Subcutaneous abdominal adipose tissue (tissue), 5 donors: ENCODE data around the gene DHRS9.

Source experiments
- H3K27ac ChIP-seq: one replicate; pipeline ENCODE4 v1.7.0; 2013; ENCODE audit warnings: low read depth, mild to moderate bottlenecking, inconsistent platforms, low read length, moderate library complexity
- H3K27me3 ChIP-seq, 5 donors: one replicate each; pipeline ENCODE4 v1.7.0; 2013; ENCODE audit warnings: low read length in 5 of 5, inconsistent platforms in 1 of 5; ENCODE audit not compliant: control insufficient read depth in 5 of 5, insufficient read depth in 4 of 5
- H3K36me3 ChIP-seq, 5 donors: one replicate each; pipeline ENCODE4 v1.7.0; 2013; ENCODE audit warnings: low read length in 5 of 5; ENCODE audit not compliant: control insufficient read depth in 5 of 5, insufficient read depth in 5 of 5
- H3K4me1 ChIP-seq, 5 donors: one replicate each; pipeline ENCODE4 v1.7.0; 2013; ENCODE audit warnings: low read length in 5 of 5, mild to moderate bottlenecking in 3 of 5, moderate library complexity in 1 of 5; ENCODE audit not compliant: control insufficient read depth in 5 of 5, insufficient read depth in 5 of 5
- H3K4me3 ChIP-seq, 5 donors: one replicate each; pipeline ENCODE4 v1.7.0; 2013; ENCODE audit warnings: low read length in 5 of 5, low read depth in 1 of 5
- H3K9ac ChIP-seq, 5 donors: one replicate each; pipeline ENCODE4 v1.7.0; 2013; ENCODE audit warnings: low read length in 5 of 5, mild to moderate bottlenecking in 4 of 5, moderate library complexity in 3 of 5
- H3K9me3 ChIP-seq, 5 donors: one replicate each; pipeline ENCODE4 v1.7.0; 2013; ENCODE audit warnings: low read length in 5 of 5; ENCODE audit not compliant: control insufficient read depth in 5 of 5
- donor health status: healthy.
- donor health status: healthy.
- donor health status: healthy.
- donor health status: healthy.
- donor health status: healthy.

The DHRS9 gene

DNA sequence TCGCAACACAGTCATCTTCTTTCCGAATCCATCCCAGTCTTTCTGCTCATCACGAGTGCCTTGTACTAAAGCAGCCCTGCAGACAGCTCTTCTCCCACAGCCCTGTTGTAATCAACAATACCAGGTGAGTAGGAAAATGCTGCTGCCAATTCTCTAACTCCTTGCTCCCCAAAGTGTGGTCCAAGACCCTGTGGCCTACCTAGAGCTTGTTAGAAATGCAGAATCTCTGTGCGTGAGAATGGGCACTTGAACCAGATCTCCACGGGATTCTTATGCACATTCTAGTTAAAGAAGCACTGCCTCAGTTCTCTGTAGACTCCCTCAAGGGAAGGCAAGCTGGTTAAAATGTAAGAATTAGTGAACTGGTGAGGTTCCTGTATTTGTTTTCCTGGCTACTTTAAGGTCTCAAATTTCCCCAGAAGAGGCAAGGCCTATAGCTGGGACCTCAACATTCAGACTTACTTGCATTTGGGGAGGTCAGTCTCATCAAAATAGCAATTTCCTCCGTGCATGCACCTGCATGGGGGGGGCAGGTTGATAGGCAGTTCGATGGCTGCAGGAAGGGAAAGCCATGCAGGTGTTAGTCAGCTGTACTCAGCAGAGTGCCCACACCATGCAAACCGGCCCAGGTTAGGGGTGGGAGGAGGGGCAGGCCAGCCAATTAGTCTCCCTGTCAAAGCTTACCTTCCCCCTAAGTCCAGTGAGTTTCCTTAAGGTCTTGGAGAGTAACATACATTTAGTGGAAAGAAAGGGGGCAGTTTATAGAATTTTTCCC lies 70.8 kb downstream of the DHRS9 start:
- Histone ChIP-seq H3K27ac (no peak overlapping the region), H3K9me3 (no peaks in the 10 kb centered on the region), H3K9ac (no peak overlapping the region), H3K4me1 (no peaks in the 10 kb centered on the region), H3K4me3 (no peak overlapping the region), H3K36me3 (no peaks in the 10 kb centered on the region), H3K27me3 (no peaks in the 10 kb centered on the region)

DNA sequence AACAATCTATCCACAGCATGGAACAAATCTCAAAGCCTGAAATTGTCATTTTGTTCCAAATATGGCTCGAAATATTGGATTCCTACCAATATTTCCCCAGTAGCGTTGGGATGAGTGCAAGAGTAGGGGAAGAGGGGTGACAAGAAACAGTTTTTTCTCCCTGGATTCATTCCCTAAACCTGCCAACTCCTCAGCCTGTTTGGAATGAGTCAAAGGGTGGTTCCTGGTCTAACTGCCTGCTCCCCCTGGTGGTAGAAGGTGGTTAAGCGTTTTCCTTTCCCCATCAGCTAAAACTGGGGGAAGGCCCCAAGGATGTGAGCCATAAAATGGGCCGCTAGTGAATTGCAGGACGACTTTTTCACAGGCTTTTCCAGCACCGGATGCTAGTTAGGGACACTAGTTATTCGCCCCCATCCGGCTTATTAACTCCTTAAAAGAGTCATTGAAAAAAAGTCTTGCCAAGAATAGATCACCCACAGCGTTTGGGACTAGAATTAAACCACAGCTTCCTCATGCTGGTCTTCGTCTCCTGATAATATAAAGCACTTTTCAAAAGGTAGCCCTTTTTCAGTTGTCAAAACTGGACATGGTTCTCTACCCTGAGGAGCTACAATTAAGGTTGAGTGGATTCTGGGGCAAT lies 72.5 kb downstream of the DHRS9 start:
- H3K27me3 ChIP-seq: no peaks in the 10 kb centered on the region
- H3K9me3 ChIP-seq: no peaks in the 10 kb centered on the region
- H3K4me1 ChIP-seq: no peaks in the 10 kb centered on the region
- H3K36me3 ChIP-seq: no peaks in the 10 kb centered on the region
- no peak overlapping the region for H3K9ac ChIP-seq
- no peak overlapping the region for H3K4me3 ChIP-seq
- H3K27ac ChIP-seq: no peak overlapping the region

DNA sequence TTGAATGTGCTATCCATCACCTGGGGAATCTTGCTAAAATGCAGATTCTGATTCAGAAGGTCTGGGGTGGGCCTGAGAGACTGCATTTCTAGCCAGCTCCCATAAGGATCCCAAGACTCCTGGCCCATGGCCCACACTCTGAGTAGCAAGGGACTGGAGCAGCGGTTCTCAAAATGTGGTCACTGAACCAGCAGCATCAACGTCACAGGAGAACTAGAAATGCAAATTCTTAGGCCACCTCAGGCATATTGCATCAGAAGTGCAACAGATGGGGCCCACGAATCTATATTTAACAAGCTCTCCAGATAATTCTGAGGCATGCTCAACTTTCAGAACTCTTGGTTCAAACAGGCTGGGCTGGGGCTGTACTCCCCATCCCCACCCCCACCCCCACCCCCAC lies 74.6 kb downstream of the DHRS9 start:
- no peak overlapping the region for H3K4me3 ChIP-seq
- H3K4me1 ChIP-seq: no peaks in the 10 kb centered on the region
- no peak overlapping the region for H3K27ac ChIP-seq
- H3K27me3 ChIP-seq: no peaks in the 10 kb centered on the region
- H3K9ac ChIP-seq: no peak overlapping the region
- no peaks in the 10 kb centered on the region for H3K9me3 ChIP-seq
- no peaks in the 10 kb centered on the region for H3K36me3 ChIP-seq
